GM18858 (cell line): ENCODE data around the gene JAGN1.
"Not testable (repeated sequence)": the region's sequence is repeated elsewhere in the genome, so short reads cannot be mapped to it uniquely, and the experiment has no call there.

Source experiments
- ATAC-seq: cut with Tn5 transposase; IDR thresholded peaks from one replicate; pipeline ENCODE4 v1.9.1; 2021; ENCODE audit not compliant: unreplicated experiment

The JAGN1 gene

GRCh38 chr3:9866639-9867038 lies 23.8 kb upstream of the JAGN1 start:
- no peak for ATAC-seq

GRCh38 chr3:9867106-9867505 lies 23.3 kb upstream of the JAGN1 start:
- no peak for ATAC-seq

GRCh38 chr3:9869955-9870354 lies 20.5 kb upstream of the JAGN1 start:
- no peak for ATAC-seq

GRCh38 chr3:9870978-9871377 lies 19.4 kb upstream of the JAGN1 start:
- ATAC-seq = no peak

- ATAC-seq = not testable (repeated sequence)
These were observed 18.3 kb upstream of the JAGN1 start for GRCh38 chr3:9872067-9872466.

- ATAC-seq = no peak
These were observed 15.0 kb upstream of the JAGN1 start for GRCh38 chr3:9875448-9875847.

- ATAC-seq = not testable (repeated sequence)
These were observed 14.2 kb upstream of the JAGN1 start for GRCh38 chr3:9876255-9876654.

- ATAC-seq = no peak
These were observed 13.4 kb upstream of the JAGN1 start for GRCh38 chr3:9876991-9877390.

- ATAC-seq = no peak
These were observed 11.7 kb upstream of the JAGN1 start for GRCh38 chr3:9878700-9879099.

- ATAC-seq = no peak
These were observed 10.4 kb upstream of the JAGN1 start, which contains the start of gene CIDEC for GRCh38 chr3:9879830-9880549. Gene CIDEC, minus strand, starts transcription at chr3:9880253. Its CDS starts 1,767 bp downstream, at chr3:9878486.

- no peak for ATAC-seq
These were observed 9.0 kb upstream of the JAGN1 start for GRCh38 chr3:9881441-9881840.

- ATAC-seq = no peak
These were observed 6.5 kb upstream of the JAGN1 start for GRCh38 chr3:9883706-9884554.

- no peak for ATAC-seq
These were observed 5.8 kb upstream of the JAGN1 start for GRCh38 chr3:9884555-9885165.

- ATAC-seq = no peak
These were observed 4.1 kb upstream of the JAGN1 start for GRCh38 chr3:9886328-9886727.

GRCh38 chr3:9887480-9887879 lies 2.9 kb upstream of the JAGN1 start:
- no peak for ATAC-seq

GRCh38 chr3:9888540-9888939 lies 1.9 kb upstream of the JAGN1 start:
- ATAC-seq = no peak

GRCh38 chr3:9889405-9889804 lies 1.0 kb upstream of the JAGN1 start:
- no peak for ATAC-seq

GRCh38 chr3:9891072-9891622 lies 737 bp downstream of the JAGN1 start:
- ATAC-seq = no peak

- ATAC-seq = no peak
These were observed 3.3 kb downstream of the JAGN1 start for GRCh38 chr3:9893739-9894138.

- not testable (repeated sequence) for ATAC-seq
These were observed 5.3 kb downstream of the JAGN1 start for GRCh38 chr3:9895715-9896114.

- ATAC-seq = not testable (repeated sequence)
These were observed 6.5 kb downstream of the JAGN1 start for GRCh38 chr3:9896755-9897407.
